ENCODE measurements around the gene SLC5A11.

The SLC5A11 gene

DNA sequence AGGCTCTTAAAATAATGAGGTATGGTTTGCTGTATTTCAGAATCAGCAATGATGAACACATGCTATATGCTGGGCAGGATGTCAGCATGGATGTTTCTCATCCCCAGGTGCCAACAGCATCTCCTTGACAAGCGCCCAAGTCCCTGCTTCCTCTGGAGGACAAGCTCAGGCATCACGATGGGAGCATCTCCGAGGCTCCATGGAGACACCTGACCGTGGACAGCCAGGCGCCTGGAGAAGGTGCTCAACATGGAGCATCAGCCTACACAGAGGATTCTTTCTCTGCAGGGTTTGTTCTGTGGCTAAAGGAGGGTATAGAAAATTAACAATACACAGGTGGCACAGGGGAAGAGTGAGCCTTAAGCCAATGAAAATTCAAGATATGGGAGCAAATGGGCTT lies 72.1 kb downstream of the SLC5A11 start:
- TF ChIP-seq CTCF (IDR thresholded peaks at IDR 0.05; ENCODE audit: control insufficient read depth, extremely low read depth, insufficient read depth), result no peak
- DNase-seq (ENCODE audit: low read depth), result no peak
- no peak overlapping the region for H3K4me3 ChIP-seq (ENCODE audit: low read depth, low read length)

- no peak for DNase-seq (ENCODE audit: low read depth)
- no peak overlapping the region for H3K4me3 ChIP-seq (ENCODE audit: low read depth, low read length)
- TF ChIP-seq CTCF (IDR thresholded peaks at IDR 0.05; ENCODE audit: control insufficient read depth, extremely low read depth, insufficient read depth), result no peak
Measured at GRCh38 chr16:24918641-24919040, 72.9 kb downstream of the SLC5A11 start.

GRCh38 chr16:24919536-24919935 lies 73.8 kb downstream of the SLC5A11 start:
- TF ChIP-seq CTCF (IDR thresholded peaks at IDR 0.05; ENCODE audit: control insufficient read depth, extremely low read depth, insufficient read depth), result no peak
- H3K4me3 ChIP-seq (ENCODE audit: low read depth, low read length), result no peak overlapping the region
- no peak for DNase-seq (ENCODE audit: low read depth)

- no peak for DNase-seq (ENCODE audit: low read depth)
- no peak overlapping the region for H3K4me3 ChIP-seq (ENCODE audit: low read depth, low read length)
- TF ChIP-seq CTCF (IDR thresholded peaks at IDR 0.05; ENCODE audit: control insufficient read depth, extremely low read depth, insufficient read depth), result no peak
Measured at GRCh38 chr16:24920568-24920967, 74.8 kb downstream of the SLC5A11 start.

- no peak overlapping the region for H3K4me3 ChIP-seq (ENCODE audit: low read depth, low read length)
- no peak for DNase-seq (ENCODE audit: low read depth)
- TF ChIP-seq CTCF (IDR thresholded peaks at IDR 0.05; ENCODE audit: control insufficient read depth, extremely low read depth, insufficient read depth), result no peak
Measured at GRCh38 chr16:24921229-24921628, 75.5 kb downstream of the SLC5A11 start.

- no peak overlapping the region for H3K4me3 ChIP-seq (ENCODE audit: low read depth, low read length)
- DNase-seq (ENCODE audit: low read depth), result no peak
- TF ChIP-seq CTCF (IDR thresholded peaks at IDR 0.05; ENCODE audit: control insufficient read depth, extremely low read depth, insufficient read depth), result no peak
Measured at GRCh38 chr16:24925163-24925562, 79.4 kb downstream of the SLC5A11 start.

GRCh38 chr16:24929409-24929808 lies 83.6 kb downstream of the SLC5A11 start:
- no peak for TF ChIP-seq CTCF (IDR thresholded peaks at IDR 0.05; ENCODE audit: control insufficient read depth, extremely low read depth, insufficient read depth)
- no peak for DNase-seq (ENCODE audit: low read depth)
- H3K4me3 ChIP-seq (ENCODE audit: low read depth, low read length), result no peak overlapping the region
